Measurements from ENCODE around the gene MLLT3. TPM values are rescaled to one million over a fixed set of nuclear protein-coding genes. Genes with fewer than 3 reads are reported as not detected.

MLLT3 gene
- total RNA-seq, 2 experiments from 2014 or later: 59.1 to 60.8 TPM

GRCh38 chr9:20335668-20336332 is 286.5 kb downstream of the MLLT3 start:
- no peak overlapping the region for H3K4me3 Mint-ChIP-seq
- POLR2A ChIA-PET: interaction anchor here (1.4 kb wide), 1 partner anchor 16 kb away, joined by 4 read pairs; no protein-coding TSS in a partner anchor
- DNase-seq (peak; percentile 37), ATAC-seq (peak; percentile 77)
- no peak overlapping the region for H3K27ac Mint-ChIP-seq
- H3K36me3 Mint-ChIP-seq (ENCODE audit: low read depth): peaks cover 2% of the 10 kb centered on the region
- H3K9me3 Mint-ChIP-seq: peaks cover 3% of the 10 kb centered on the region
- H3K4me1 Mint-ChIP-seq (ENCODE audit: low read depth): peaks cover 37% of the 10 kb centered on the region
- H3K27me3 Mint-ChIP-seq: no peaks in the 10 kb centered on the region
- intact Hi-C loops (cut with micrococcal nuclease): no loop called here
- TF ChIP-seq CTCF (IDR thresholded peaks at IDR 0.05): no peak
- CTCF ChIA-PET: interaction anchor here (1.0 kb wide), 1 partner anchor 336 kb away, joined by 3 read pairs; no protein-coding TSS in a partner anchor

GRCh38 chr9:20333991-20334390 is 288.3 kb downstream of the MLLT3 start:
- ChIA-PET POLR2A (interaction anchor here (0.7 kb wide), 1 partner anchor 350 kb away, joined by 3 read pairs; the partner anchor contains the start of gene FOCAD), CTCF (interaction anchor here (0.9 to 2.2 kb wide), 8 partner anchors 9 to 408 kb away, joined by 3 to 5 read pairs (median 4); no protein-coding TSS in a partner anchor)
- Mint-ChIP-seq H3K9me3 (peaks cover 3% of the 10 kb centered on the region), H3K36me3 (ENCODE audit: low read depth) (no peaks in the 10 kb centered on the region), H3K4me1 (ENCODE audit: low read depth) (peaks cover 26% of the 10 kb centered on the region), H3K27ac (no peak overlapping the region), H3K27me3 (no peaks in the 10 kb centered on the region), H3K4me3 (no peak overlapping the region)
- intact Hi-C loops (cut with micrococcal nuclease): no loop called here
- ATAC-seq (no peak), DNase-seq (no peak)
- TF ChIP-seq CTCF (IDR thresholded peaks at IDR 0.05): no peak

- peak; percentile 53 for ATAC-seq
- intact Hi-C loops (cut with micrococcal nuclease): no loop called here
- DNase-seq: no peak
- Mint-ChIP-seq H3K27ac (no peak overlapping the region), H3K4me1 (ENCODE audit: low read depth) (peaks cover 23% of the 10 kb centered on the region), H3K4me3 (no peak overlapping the region), H3K9me3 (no peaks in the 10 kb centered on the region), H3K27me3 (no peaks in the 10 kb centered on the region), H3K36me3 (ENCODE audit: low read depth) (no peaks in the 10 kb centered on the region)
- ChIA-PET CTCF (no interaction called here), POLR2A (no interaction called here)
- no peak for TF ChIP-seq CTCF (IDR thresholded peaks at IDR 0.05)
These were observed 291.1 kb downstream of the MLLT3 start for GRCh38 chr9:20331095-20331685.

- no peaks in the 10 kb centered on the region for H3K36me3 Mint-ChIP-seq (ENCODE audit: low read depth)
- H3K27me3 Mint-ChIP-seq: no peaks in the 10 kb centered on the region
- no peak overlapping the region for H3K27ac Mint-ChIP-seq
- POLR2A ChIA-PET: no interaction called here
- intact Hi-C loops (cut with micrococcal nuclease): no loop called here
- DNase-seq: no peak
- H3K4me1 Mint-ChIP-seq (ENCODE audit: low read depth): peaks cover 18% of the 10 kb centered on the region
- no peak for ATAC-seq
- H3K4me3 Mint-ChIP-seq: no peak overlapping the region
- H3K9me3 Mint-ChIP-seq: no peaks in the 10 kb centered on the region
- CTCF ChIA-PET: no interaction called here
- no peak for TF ChIP-seq CTCF (IDR thresholded peaks at IDR 0.05)
These were observed 291.6 kb downstream of the MLLT3 start for GRCh38 chr9:20330688-20331087.

GRCh38 chr9:20326516-20326915 is 295.8 kb downstream of the MLLT3 start:
- CTCF ChIA-PET: no interaction called here
- no peaks in the 10 kb centered on the region for H3K27me3 Mint-ChIP-seq
- TF ChIP-seq CTCF (IDR thresholded peaks at IDR 0.05): no peak
- DNase-seq (no peak), ATAC-seq (no peak)
- no peak overlapping the region for H3K27ac Mint-ChIP-seq
- POLR2A ChIA-PET: interaction anchor here (1.4 kb wide), 1 partner anchor 138 kb away, joined by 3 read pairs; no protein-coding TSS in a partner anchor
- peaks cover 34% of the 10 kb centered on the region for H3K4me1 Mint-ChIP-seq (ENCODE audit: low read depth)
- peaks cover 3% of the 10 kb centered on the region for H3K36me3 Mint-ChIP-seq (ENCODE audit: low read depth)
- H3K9me3 Mint-ChIP-seq: no peaks in the 10 kb centered on the region
- no peak overlapping the region for H3K4me3 Mint-ChIP-seq
- intact Hi-C loops (cut with micrococcal nuclease): no loop called here

All from activated CD8-positive, alpha-beta T cell treated with anti-CD3 and anti-CD28 coated beads for 36 hours (primary cell).